Neural crest cell (in vitro differentiated cells): ENCODE data around the gene CCDC68. TPM values are rescaled to one million over a fixed set of nuclear protein-coding genes. Genes with fewer than 3 reads are reported as not detected.

Source experiments
- DNase-seq: peaks from one replicate; pipeline ENCODE4 v3.0.0; 2021; ENCODE audit warnings: low read depth, mixed read lengths, low spot score
- H3K27ac Mint-ChIP-seq: one replicate; pipeline ENCODE4 v1.8.0; 2021; ENCODE audit warnings: mild to moderate bottlenecking, mixed read lengths; ENCODE audit not compliant: unreplicated experiment
- H3K27me3 Mint-ChIP-seq: 2 replicates; pipeline ENCODE4 v1.8.0; 2021; ENCODE audit warnings: low read depth, mild to moderate bottlenecking, mixed read lengths
- H3K36me3 Mint-ChIP-seq: 2 replicates; pipeline ENCODE4 v1.8.0; 2021; ENCODE audit warnings: low read depth, mild to moderate bottlenecking, mixed read lengths
- H3K4me1 Mint-ChIP-seq: 2 replicates; pipeline ENCODE4 v1.8.0; 2021; ENCODE audit warnings: mixed read lengths
- H3K4me3 Mint-ChIP-seq: one replicate; pipeline ENCODE4 v1.8.0; 2021; ENCODE audit warnings: mild to moderate bottlenecking, mixed read lengths
- H3K9me3 Mint-ChIP-seq: 2 replicates; pipeline ENCODE4 v1.8.0; 2021; ENCODE audit warnings: mixed read lengths
- CTCF ChIP-seq: fragments of 200-600 bp; sonication (generic); conservative IDR thresholded peaks from 2 replicates; pipeline ENCODE4 v1.5.0; 2021; ENCODE audit warnings: antibody characterized with exemption, mild to moderate bottlenecking
- total RNA-seq: library from RNA; stranded (reverse); gene quantifications from 2 replicates; pipeline ENCODE4 v1.2.1, GENCODE V29; 2021

The CCDC68 gene
- total RNA-seq, 1 donor from 2014 or later, result not detected

- no peak for TF ChIP-seq CTCF
- no peak for DNase-seq
- Mint-ChIP-seq H3K36me3 (no peaks in the 10 kb centered on the region), H3K4me3 (no peak overlapping the region), H3K4me1 (no peaks in the 10 kb centered on the region), H3K9me3 (no peaks in the 10 kb centered on the region), H3K27me3 (peaks cover 2% of the 10 kb centered on the region), H3K27ac (no peak overlapping the region)
These were observed 7.2 kb downstream of the CCDC68 start for GRCh38 chr18:54952026-54952425.

GRCh38 chr18:54950221-54950620, 9.0 kb downstream of the CCDC68 start:
- DNase-seq, result no peak
- Mint-ChIP-seq H3K36me3 (no peaks in the 10 kb centered on the region), H3K4me1 (peaks cover 7% of the 10 kb centered on the region), H3K4me3 (no peak overlapping the region), H3K9me3 (no peaks in the 10 kb centered on the region), H3K27ac (no peak overlapping the region), H3K27me3 (peaks cover 2% of the 10 kb centered on the region)
- no peak for TF ChIP-seq CTCF

- no peak for TF ChIP-seq CTCF
- Mint-ChIP-seq H3K27ac (no peak overlapping the region), H3K9me3 (no peaks in the 10 kb centered on the region), H3K27me3 (peaks cover 2% of the 10 kb centered on the region), H3K4me1 (peaks cover 7% of the 10 kb centered on the region), H3K4me3 (no peak overlapping the region), H3K36me3 (no peaks in the 10 kb centered on the region)
- DNase-seq, result no peak
These were observed 9.7 kb downstream of the CCDC68 start for GRCh38 chr18:54949588-54949987.

- no peaks in the 10 kb centered on the region for H3K9me3 Mint-ChIP-seq
- H3K27me3 Mint-ChIP-seq, result peaks cover 2% of the 10 kb centered on the region
- no peaks in the 10 kb centered on the region for H3K36me3 Mint-ChIP-seq
- H3K4me1 Mint-ChIP-seq, result peaks cover 7% of the 10 kb centered on the region
- no peak for TF ChIP-seq CTCF
- no peak for DNase-seq
- no peak overlapping the region for H3K4me3 Mint-ChIP-seq
- H3K27ac Mint-ChIP-seq, result no peak overlapping the region
These were observed 10.9 kb downstream of the CCDC68 start for GRCh38 chr18:54948350-54948837.

GRCh38 chr18:54947091-54947490, 12.2 kb downstream of the CCDC68 start:
- H3K4me1 Mint-ChIP-seq, result peaks cover 7% of the 10 kb centered on the region

More at GRCh38 chr18:54947091-54947490, 12.2 kb downstream of the CCDC68 start:
- no peak for DNase-seq
- no peak for TF ChIP-seq CTCF
- Mint-ChIP-seq H3K27ac (no peak overlapping the region), H3K36me3 (no peaks in the 10 kb centered on the region), H3K4me3 (no peak overlapping the region), H3K27me3 (peaks cover 2% of the 10 kb centered on the region), H3K9me3 (no peaks in the 10 kb centered on the region)
